ENCODE data around the gene H2AZ2.
A peak's percentile ranks its signal among the peaks of the same experiment; 100 is the strongest.
"Not testable (repeated sequence)": the region's sequence is repeated elsewhere in the genome, so short reads cannot be mapped to it uniquely, and the experiment has no call there.

H2AZ2 gene

GRCh38 chr7:44814919-44815318, 33.0 kb downstream of the H2AZ2 start:
- DNase-seq (ENCODE audit: low spot score), result no peak

- DNase-seq (ENCODE audit: low spot score), result no peak
Observed at GRCh38 chr7:44811571-44811970, 36.3 kb downstream of the H2AZ2 start.

GRCh38 chr7:44811093-44811492, 36.8 kb downstream of the H2AZ2 start:
- no peak for DNase-seq (ENCODE audit: low spot score)

GRCh38 chr7:44808914-44809393, 38.9 kb downstream of the H2AZ2 start:
- no peak for DNase-seq (ENCODE audit: low spot score)

GRCh38 chr7:44805950-44806349, 41.9 kb downstream of the H2AZ2 start:
- no peak for DNase-seq (ENCODE audit: low spot score)

- DNase-seq (ENCODE audit: low spot score), result not testable (repeated sequence)
Observed at GRCh38 chr7:44803828-44804519, 43.9 kb downstream of the H2AZ2 start.

- DNase-seq (ENCODE audit: low spot score), result no peak
Observed at GRCh38 chr7:44802418-44803025, 45.4 kb downstream of the H2AZ2 start.

GRCh38 chr7:44801890-44802289, 46.0 kb downstream of the H2AZ2 start:
- no peak for DNase-seq (ENCODE audit: low spot score)

- DNase-seq (ENCODE audit: low spot score), result no peak
Observed at GRCh38 chr7:44799939-44800338, 47.9 kb downstream of the H2AZ2 start.

- DNase-seq (ENCODE audit: low spot score), result peak; percentile 31
Observed at GRCh38 chr7:44798649-44799305, 49.1 kb downstream of the H2AZ2 start.

- peak; percentile 85 for DNase-seq (ENCODE audit: low spot score)
Observed at GRCh38 chr7:44797329-44798258, 50.3 kb downstream of the H2AZ2 start.

GRCh38 chr7:44796504-44797328, 51.2 kb downstream of the H2AZ2 start, which contains the start of gene PPIA:
TSS of gene PPIA (plus strand) at chr7:44796681. CDS start at chr7:44796725, 44 bp downstream.
- DNase-seq (ENCODE audit: low spot score), result peak; percentile 99

- DNase-seq (ENCODE audit: low spot score), result peak; percentile 37
Observed at GRCh38 chr7:44796034-44796503, 51.8 kb downstream of the H2AZ2 start.

- no peak for DNase-seq (ENCODE audit: low spot score)
Observed at GRCh38 chr7:44794331-44794730, 53.6 kb downstream of the H2AZ2 start.

- no peak for DNase-seq (ENCODE audit: low spot score)
Observed at GRCh38 chr7:44793919-44794318, 54.0 kb downstream of the H2AZ2 start.

- no peak for DNase-seq (ENCODE audit: low spot score)
Observed at GRCh38 chr7:44791278-44792219, 56.3 kb downstream of the H2AZ2 start.

GRCh38 chr7:44789990-44790389, 57.9 kb downstream of the H2AZ2 start:
- DNase-seq (ENCODE audit: low spot score), result no peak

- DNase-seq (ENCODE audit: low spot score), result no peak
Observed at GRCh38 chr7:44787762-44788161, 60.1 kb downstream of the H2AZ2 start.

GRCh38 chr7:44787041-44787440, 60.8 kb downstream of the H2AZ2 start:
- DNase-seq (ENCODE audit: low spot score), result no peak

- DNase-seq (ENCODE audit: low spot score), result not testable (repeated sequence)
Observed at GRCh38 chr7:44785218-44785617, 62.7 kb downstream of the H2AZ2 start.

Measured in CD4-positive, alpha-beta T cell treated with Interleukin-15 for 4 hours (primary cell).